SK-N-SH (cell line): Measurements from ENCODE around the gene SLC1A7. TPM values are rescaled to one million over a fixed set of nuclear protein-coding genes. Genes with fewer than 3 reads are reported as not detected.

Source experiments
- CTCF ChIA-PET: fragments of 300-600, 350-600 bp; formaldehyde crosslinking; extraction: SDS; loops from one replicate; lab custom pipeline; 2021; lab: Yijun Ruan, JAX
- POLR2A ChIA-PET: fragments of 350-600 bp; sonication (Branson Sonifier 250); formaldehyde crosslinking; extraction: SDS; loops from one replicate; lab custom pipeline; 2020; ENCODE audit warnings: antibody characterized with exemption, inconsistent platforms; lab: Yijun Ruan, JAX
- DNase-seq: peaks from one replicate; pipeline ENCODE4 v3.0.0; 2012
- H2AFZ ChIP-seq: fragments of 200-600 bp; sonication (generic); 2 replicates; pipeline ENCODE4 v1.8.1; 2016; ENCODE audit warnings: antibody characterized with exemption, mild to moderate bottlenecking, low read depth
- H3F3A ChIP-seq: fragments of 200-600 bp; sonication (generic); replicated peaks from 2 replicates; pipeline ENCODE3; 2016; ENCODE audit warnings: antibody characterized with exemption, mild to moderate bottlenecking; ENCODE audit not compliant: insufficient read depth
- H3K27ac ChIP-seq, 2 experiments: fragments of 200-500 bp in 1 of 2; fragments of 200-600 bp in 1 of 2; sonication (Bioruptor generic) in 1 of 2; sonication (generic), shearing (Covaris generic) in 1 of 2; 2 replicates each; pipeline versions ENCODE4 v1.5.1 to v1.6.1; 2014 to 2016; ENCODE audit warnings: low read depth in 2 of 2, inconsistent platforms in 1 of 2, low read length in 1 of 2, mild to moderate bottlenecking in 1 of 2, mixed read lengths in 1 of 2
- H3K27me3 ChIP-seq: fragments of 200-600 bp; sonication (generic), shearing (Covaris generic); 2 replicates; pipeline ENCODE4 v1.6.1; 2016; ENCODE audit warnings: mixed run types; ENCODE audit not compliant: insufficient read depth
- H3K36me3 ChIP-seq, 2 experiments: fragments of 200-500 bp in 1 of 2; fragments of 200-600 bp in 1 of 2; sonication (Bioruptor generic) in 1 of 2; sonication (generic) in 1 of 2; replicated peaks in 1 of 2; 2 replicates each; pipeline versions ENCODE3 to v1.5.1; 2014 to 2016; ENCODE audit warnings: low read length in 1 of 2, mild to moderate bottlenecking in 1 of 2; ENCODE audit not compliant: insufficient read depth in 2 of 2, control insufficient read depth in 1 of 2
- H3K4me1 ChIP-seq, 2 experiments: fragments of 200-500 bp in 1 of 2; fragments of 200-600 bp in 1 of 2; sonication (Bioruptor generic) in 1 of 2; sonication (generic), shearing (Covaris generic) in 1 of 2; 2 replicates each; pipeline versions ENCODE4 v1.5.1 to v1.6.1; 2014 to 2016; ENCODE audit warnings: low read depth in 1 of 2, low read length in 1 of 2, mixed run types in 1 of 2; ENCODE audit not compliant: insufficient read depth in 2 of 2, control insufficient read depth in 1 of 2
- H3K4me2 ChIP-seq: fragments of 200-600 bp; sonication (generic), shearing (Covaris generic); 2 replicates; pipeline ENCODE4 v1.6.1; 2017; ENCODE audit warnings: mixed run types
- H3K4me3 ChIP-seq, 2 experiments: fragments of 200-500 bp in 1 of 2; fragments of 200-600 bp in 1 of 2; sonication (Bioruptor generic) in 1 of 2; sonication (generic), shearing (Covaris generic) in 1 of 2; 2 replicates each; pipeline versions ENCODE4 v1.5.1 to v1.8.1; 2014 to 2016; ENCODE audit warnings: low read depth in 2 of 2, inconsistent platforms in 1 of 2, low read length in 1 of 2, mild to moderate bottlenecking in 1 of 2, mixed read lengths in 1 of 2, moderate library complexity in 1 of 2
- H3K79me2 ChIP-seq: fragments of 200-600 bp; sonication (generic); 2 replicates; pipeline ENCODE4 v1.8.1; 2017; ENCODE audit warnings: mild to moderate bottlenecking; ENCODE audit not compliant: insufficient read depth
- H3K9ac ChIP-seq: fragments of 200-600 bp; sonication (generic); 2 replicates; pipeline ENCODE4 v1.6.1; 2017; ENCODE audit warnings: mixed run types
- H3K9me2 ChIP-seq: fragments of 200-600 bp; sonication (generic); 2 replicates; pipeline ENCODE4 v1.6.1; 2017; ENCODE audit warnings: mixed run types
- H3K9me3 ChIP-seq: fragments of 200-600 bp; sonication (generic); 2 replicates; pipeline ENCODE4 v1.6.1; 2017; ENCODE audit warnings: mixed run types, mild to moderate bottlenecking, moderate library complexity
- H4K20me1 ChIP-seq: fragments of 200-600 bp; sonication (generic); 2 replicates; pipeline ENCODE4 v1.6.1; 2017; ENCODE audit warnings: mild to moderate bottlenecking, mixed run types; ENCODE audit not compliant: insufficient read depth
- CTCF ChIP-seq: fragments of 200-600 bp; sonication (generic); IDR thresholded peaks from 2 replicates; pipeline ENCODE4 v1.6.1; 2017; ENCODE audit warnings: antibody characterized with exemption, mild to moderate bottlenecking, moderate library complexity
- ELF1 ChIP-seq: IDR thresholded peaks from 2 replicates; pipeline ENCODE4 v1.4.0; 2012
- JUND ChIP-seq: IDR thresholded peaks from 2 replicates; pipeline ENCODE4 v1.4.0; 2012
- POLR2AphosphoS5 ChIP-seq: IDR thresholded peaks from 2 replicates; pipeline ENCODE4 v1.6.1; 2012; ENCODE audit warnings: low read depth, low read length
- RFX5 ChIP-seq: IDR thresholded peaks from 2 replicates; pipeline ENCODE4 v1.6.1; 2012; ENCODE audit warnings: mild to moderate bottlenecking, improper control_type of control experiment, low read length
- TAF1 ChIP-seq: IDR thresholded peaks from 2 replicates; pipeline ENCODE4 v1.6.1; 2012; ENCODE audit warnings: low read depth, mild to moderate bottlenecking, low read length, moderate library complexity, borderline replicate concordance
- TCF12 ChIP-seq: IDR thresholded peaks from 2 replicates; pipeline ENCODE4 v1.4.0; 2012
- TEAD4 ChIP-seq: IDR thresholded peaks from 2 replicates; pipeline ENCODE4 v1.4.0; 2012; ENCODE audit warnings: mild to moderate bottlenecking, borderline replicate concordance; ENCODE audit not compliant: insufficient read depth
- USF2 ChIP-seq: fragments of 150-350 bp; IDR thresholded peaks from 2 replicates; pipeline ENCODE4 v1.6.1; 2017; ENCODE audit warnings: antibody characterized with exemption, low read length, low read depth, borderline replicate concordance
- WGBS: methylation state at CpG from one replicate; pipeline ENCODE4 v1.1.6; 2017; ENCODE audit warnings: low lambda C conversion rate; 5-methylcytosine and 5-hydroxymethylcytosine counted together
- polyA plus RNA-seq, 3 experiments: library from polyadenylated mRNA; depleted of rRNA; stranded (reverse); fragments of >200 nt; gene quantifications; 2 replicates each; pipeline ENCODE4 v1.2.3, GENCODE V29; 2012
- TF ChIP-seq, protein P1 (sequence below): IDR thresholded peaks from 2 replicates; pipeline ENCODE4; 2012

Gene SLC1A7
- polyA plus RNA-seq, 1 of the 3 experiments (the other 2 are of a cell fraction): not detected

GRCh38 chr1:53166366-53166765 lies 23.9 kb upstream of the SLC1A7 start:
- Histone ChIP-seq H2AFZ (no peak overlapping the region), H3K36me3 (no peaks in the 10 kb centered on the region), H4K20me1 (no peaks in the 10 kb centered on the region), H3K4me2 (no peak overlapping the region), H3K27ac (no peak overlapping the region), H3K9ac (no peak overlapping the region), H3K4me1 (no peaks in the 10 kb centered on the region; a peak in 1 of 4 replicates), H3K9me3 (no peaks in the 10 kb centered on the region), H3K9me2 (no peaks in the 10 kb centered on the region), H3F3A (no peaks in the 10 kb centered on the region), H3K4me3 (no peak overlapping the region), H3K27me3 (no peaks in the 10 kb centered on the region), H3K79me2 (no peaks in the 10 kb centered on the region)
- no peak for DNase-seq
- ChIA-PET CTCF (interaction anchor here (0.8 to 5.0 kb wide), 3 partner anchors 10 to 96 kb away, joined by 3 to 28 read pairs (median 5); no protein-coding TSS in a partner anchor), POLR2A (no interaction called here)
- WGBS: 76% methylated on average over 5 of the region's 6 CpGs
- TF ChIP-seq TCF12 (no peak), RFX5 (no peak), TAF1 (no peak), CTCF (no peak), USF2 (no peak), TEAD4 (no peak), POLR2AphosphoS5 (no peak)
- TF ChIP-seq, protein P1, sequence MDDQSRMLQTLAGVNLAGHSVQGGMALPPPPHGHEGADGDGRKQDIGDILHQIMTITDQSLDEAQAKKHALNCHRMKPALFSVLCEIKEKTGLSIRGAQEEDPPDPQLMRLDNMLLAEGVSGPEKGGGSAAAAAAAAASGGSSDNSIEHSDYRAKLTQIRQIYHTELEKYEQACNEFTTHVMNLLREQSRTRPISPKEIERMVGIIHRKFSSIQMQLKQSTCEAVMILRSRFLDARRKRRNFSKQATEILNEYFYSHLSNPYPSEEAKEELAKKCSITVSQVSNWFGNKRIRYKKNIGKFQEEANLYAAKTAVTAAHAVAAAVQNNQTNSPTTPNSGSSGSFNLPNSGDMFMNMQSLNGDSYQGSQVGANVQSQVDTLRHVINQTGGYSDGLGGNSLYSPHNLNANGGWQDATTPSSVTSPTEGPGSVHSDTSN: no peak

GRCh38 chr1:53165408-53165961 lies 23.0 kb upstream of the SLC1A7 start:
- Histone ChIP-seq H3K79me2 (no peaks in the 10 kb centered on the region), H3K9ac (no peak overlapping the region), H3K27ac (no peak overlapping the region), H3K4me3 (no peak overlapping the region), H3K4me1 (no peaks in the 10 kb centered on the region; a peak in 1 of 4 replicates), H3K9me3 (no peaks in the 10 kb centered on the region), H3K9me2 (no peaks in the 10 kb centered on the region), H3K27me3 (no peaks in the 10 kb centered on the region), H3F3A (no peaks in the 10 kb centered on the region), H3K4me2 (no peak overlapping the region), H2AFZ (no peak overlapping the region), H3K36me3 (no peaks in the 10 kb centered on the region), H4K20me1 (no peaks in the 10 kb centered on the region)
- CTCF ChIA-PET: interaction anchor here (0.8 to 5.0 kb wide), 3 partner anchors 11 to 95 kb away, joined by 3 to 28 read pairs (median 9); no protein-coding TSS in a partner anchor
- no peak for TF ChIP-seq TAF1
- no peak for TF ChIP-seq ELF1
- no peak for TF ChIP-seq RFX5
- TF ChIP-seq JUND: no peak
- WGBS: 76% methylated on average over 5 of the region's 5 CpGs
- no peak for DNase-seq
- POLR2A ChIA-PET: no interaction called here
